ENCODE measurements around the gene PDGFRA.

DNA sequence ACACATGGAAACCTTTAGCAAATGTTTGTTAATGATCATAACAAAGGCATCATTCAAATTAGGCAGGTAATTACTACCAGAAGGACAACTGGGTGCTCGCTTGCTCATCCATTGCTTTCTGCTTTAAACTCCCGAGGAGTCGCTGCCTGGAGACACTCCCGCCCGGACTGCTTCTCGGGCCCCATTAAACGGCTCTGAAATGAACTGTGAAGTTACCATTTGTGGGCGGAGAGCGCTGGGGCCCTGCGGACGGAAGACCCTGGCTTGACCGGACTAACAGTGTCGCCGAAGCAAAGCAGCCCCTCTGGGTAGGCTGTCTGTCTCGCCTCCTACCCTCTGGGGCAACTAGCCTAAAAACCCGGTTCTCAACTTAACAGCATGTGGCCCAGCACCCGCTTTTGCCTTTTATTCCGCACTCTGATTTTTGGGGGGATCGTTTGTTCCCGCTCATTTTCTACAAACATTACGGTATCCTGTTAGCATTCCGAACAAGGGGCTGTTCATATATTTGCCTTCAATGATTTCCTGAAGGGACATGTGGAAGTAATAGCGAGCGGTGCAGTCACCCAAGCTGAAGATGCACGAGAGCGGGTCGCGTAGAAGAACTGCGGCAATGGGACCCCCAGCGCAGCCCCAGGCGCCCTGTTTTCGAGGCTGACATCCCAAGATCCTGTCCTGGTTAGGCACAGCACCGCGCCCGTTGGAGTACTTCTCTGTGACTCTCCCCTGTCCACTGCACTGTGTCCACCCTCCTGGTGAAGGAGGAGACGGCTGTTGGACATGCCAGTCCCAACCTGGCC, 1.6 kb upstream of the PDGFRA start:
- no peak for TF ChIP-seq CTCF (conservative IDR thresholded peaks at IDR 0.05)
- no peak for TF ChIP-seq EZH2 (IDR thresholded peaks at IDR 0.05; ENCODE audit: low read depth)

All from PC-9 (cell line).